Vagina (tissue), 2 donors: ENCODE data around the gene CNTN5. TPM values are rescaled to one million over a fixed set of nuclear protein-coding genes. Genes with fewer than 3 reads are reported as not detected.

Experiments used
- DNase-seq, 2 donors: peaks; one replicate each; pipeline ENCODE4 v3.0.0-alpha.2; 2017; ENCODE audit errors: extremely low spot score in 2 of 2
- H3K27ac ChIP-seq: fragments of 200-600 bp; sonication (generic); one replicate; pipeline ENCODE4 v1.5.1; 2019
- H3K27me3 ChIP-seq: fragments of 200-600 bp; sonication (generic); one replicate; pipeline ENCODE4 v1.5.1; 2019
- H3K36me3 ChIP-seq, 2 donors: fragments of 200-600 bp; sonication (generic); one replicate each; pipeline ENCODE4 v1.5.1; 2017 to 2019
- H3K4me1 ChIP-seq: fragments of 200-600 bp; sonication (generic); one replicate; pipeline ENCODE4 v1.5.1; 2019
- H3K4me3 ChIP-seq, 2 donors: fragments of 200-600 bp; sonication (generic); 1 replicate in 1 of 2; 2 replicates in 1 of 2; pipeline ENCODE4 v1.5.1; 2016 to 2019
- H3K9me3 ChIP-seq: fragments of 200-600 bp; sonication (generic); one replicate; pipeline ENCODE4 v1.5.1; 2019
- CTCF ChIP-seq, 3 experiments: fragments of 450-650 bp in 2 of 3; fragments of 200-600 bp in 1 of 3; sonication (generic) in 1 of 3; IDR thresholded peaks; one replicate each; pipeline ENCODE4 v1.5.1; 2017 to 2019; ENCODE audit warnings: antibody characterized with exemption in 3 of 3, mild to moderate bottlenecking in 2 of 3, moderate library complexity in 2 of 3
- POLR2A ChIP-seq, 2 donors: fragments of 450-650 bp; IDR thresholded peaks; one replicate each; pipeline ENCODE4 v1.6.1; 2017; ENCODE audit warnings: antibody characterized with exemption in 2 of 2, mild to moderate bottlenecking in 2 of 2, moderate library complexity in 2 of 2
- POLR2AphosphoS5 ChIP-seq, 2 donors: sonication (generic); formaldehyde crosslinking; IDR thresholded peaks; one replicate each; pipeline ENCODE4 v1.9.0; 2017; ENCODE audit warnings: antibody characterized with exemption in 2 of 2, mild to moderate bottlenecking in 2 of 2, low read depth in 1 of 2; ENCODE audit not compliant: insufficient read depth in 1 of 2
- intact Hi-C: fragments of 100-400 bp; cut with DNase I; formaldehyde crosslinking; loops from one replicate; pipeline ENCODE4 v1.15.1; 2023
- total RNA-seq: library from RNA; depleted of rRNA; stranded (reverse); fragments of >200 nt; gene quantifications from one replicate; pipeline ENCODE4 v1.2.3, GENCODE V29; 2016

Gene CNTN5
- total RNA-seq, 1 donor from 2014 or later = 0.25 TPM

- Histone ChIP-seq H3K9me3 (no peaks in the 10 kb centered on the region), H3K36me3 (no peaks in the 10 kb centered on the region), H3K27me3 (no peaks in the 10 kb centered on the region), H3K27ac (no peak overlapping the region), H3K4me1 (no peaks in the 10 kb centered on the region), H3K4me3 (no peak overlapping the region)
- TF ChIP-seq POLR2AphosphoS5 (IDR thresholded peaks at IDR 0.05; ENCODE audit: insufficient read depth in 1 of 2, low read depth in 1 of 2) (no peak), CTCF (IDR thresholded peaks at IDR 0.05) (no peak), POLR2A (IDR thresholded peaks at IDR 0.05) (no peak)
- no peak for DNase-seq
- intact Hi-C loops = no loop called here
These were observed 213.8 kb downstream of the CNTN5 start for GRCh38 chr11:99234534-99234933.

- intact Hi-C loops = no loop called here
- no peak for TF ChIP-seq CTCF (IDR thresholded peaks at IDR 0.05)
- no peak for TF ChIP-seq POLR2AphosphoS5 (IDR thresholded peaks at IDR 0.05; ENCODE audit: insufficient read depth in 1 of 2, low read depth in 1 of 2)
These were observed 217.7 kb downstream of the CNTN5 start for GRCh38 chr11:99238401-99238800.

GRCh38 chr11:99240192-99241030 lies 219.7 kb downstream of the CNTN5 start:
- Histone ChIP-seq H3K4me1 (no peaks in the 10 kb centered on the region), H3K27ac (no peak overlapping the region), H3K36me3 (no peaks in the 10 kb centered on the region), H3K4me3 (no peak overlapping the region), H3K27me3 (no peaks in the 10 kb centered on the region), H3K9me3 (no peaks in the 10 kb centered on the region)
- no peak for TF ChIP-seq POLR2A (IDR thresholded peaks at IDR 0.05)
- TF ChIP-seq POLR2AphosphoS5 (IDR thresholded peaks at IDR 0.05; ENCODE audit: insufficient read depth in 1 of 2, low read depth in 1 of 2) = no peak
- no peak for TF ChIP-seq CTCF (IDR thresholded peaks at IDR 0.05)
- intact Hi-C loops = no loop called here
- DNase-seq = no peak

More at GRCh38 chr11:99238401-99238800, 217.7 kb downstream of the CNTN5 start:
- no peaks in the 10 kb centered on the region for H3K9me3 ChIP-seq
- H3K27me3 ChIP-seq = no peaks in the 10 kb centered on the region
- H3K4me1 ChIP-seq = no peaks in the 10 kb centered on the region
- H3K36me3 ChIP-seq = no peaks in the 10 kb centered on the region
- no peak for DNase-seq
- H3K27ac ChIP-seq = no peak overlapping the region
- no peak overlapping the region for H3K4me3 ChIP-seq

- H3K4me3 ChIP-seq = no peak overlapping the region
- intact Hi-C loops = no loop called here
- DNase-seq = no peak
- no peaks in the 10 kb centered on the region for H3K36me3 ChIP-seq
- no peaks in the 10 kb centered on the region for H3K4me1 ChIP-seq
- TF ChIP-seq POLR2AphosphoS5 (IDR thresholded peaks at IDR 0.05; ENCODE audit: insufficient read depth in 1 of 2, low read depth in 1 of 2) (no peak), CTCF (IDR thresholded peaks at IDR 0.05) (no peak), POLR2A (IDR thresholded peaks at IDR 0.05) (no peak)
- no peaks in the 10 kb centered on the region for H3K9me3 ChIP-seq
- H3K27ac ChIP-seq = no peak overlapping the region
- no peaks in the 10 kb centered on the region for H3K27me3 ChIP-seq
These were observed 220.3 kb downstream of the CNTN5 start for GRCh38 chr11:99241066-99241465.

GRCh38 chr11:99244613-99245012 lies 223.9 kb downstream of the CNTN5 start:
- H3K9me3 ChIP-seq = no peaks in the 10 kb centered on the region
- no peaks in the 10 kb centered on the region for H3K27me3 ChIP-seq
- no peaks in the 10 kb centered on the region for H3K4me1 ChIP-seq
- intact Hi-C loops = no loop called here
- no peak overlapping the region for H3K4me3 ChIP-seq
- H3K27ac ChIP-seq = no peak overlapping the region
- DNase-seq = no peak
- no peak for TF ChIP-seq CTCF (IDR thresholded peaks at IDR 0.05)
- TF ChIP-seq POLR2A (IDR thresholded peaks at IDR 0.05) = no peak
- no peak for TF ChIP-seq POLR2AphosphoS5 (IDR thresholded peaks at IDR 0.05; ENCODE audit: insufficient read depth in 1 of 2, low read depth in 1 of 2)
- no peaks in the 10 kb centered on the region for H3K36me3 ChIP-seq
